Right kidney (tissue), 1 donor: ENCODE data around the gene YPEL5.

Experiments
- DNase-seq: peaks from one replicate; pipeline ENCODE4 v3.0.0-alpha.2; 2016

YPEL5 gene

GRCh38 chr2:30164131-30164925 lies 17.5 kb downstream of the YPEL5 start:
- no peak for DNase-seq

- no peak for DNase-seq
These were observed 18.3 kb downstream of the YPEL5 start for GRCh38 chr2:30165050-30165520.

GRCh38 chr2:30165617-30166016 lies 18.8 kb downstream of the YPEL5 start:
- no peak for DNase-seq

- no peak for DNase-seq
These were observed 25.8 kb downstream of the YPEL5 start for GRCh38 chr2:30172627-30173026.

GRCh38 chr2:30177440-30177839 lies 30.6 kb downstream of the YPEL5 start:
- no peak for DNase-seq

GRCh38 chr2:30177956-30178355 lies 31.1 kb downstream of the YPEL5 start:
- no peak for DNase-seq

- DNase-seq: no peak
These were observed 32.0 kb downstream of the YPEL5 start for GRCh38 chr2:30178618-30179434.

GRCh38 chr2:30179536-30179935 lies 32.7 kb downstream of the YPEL5 start:
- DNase-seq: no peak

GRCh38 chr2:30180226-30180625 lies 33.4 kb downstream of the YPEL5 start:
- DNase-seq: no peak

GRCh38 chr2:30181176-30181575 lies 34.4 kb downstream of the YPEL5 start:
- DNase-seq: no peak

GRCh38 chr2:30184035-30184434 lies 37.2 kb downstream of the YPEL5 start:
- no peak for DNase-seq

GRCh38 chr2:30185178-30185577 lies 38.4 kb downstream of the YPEL5 start:
- no peak for DNase-seq

GRCh38 chr2:30188292-30188691 lies 41.5 kb downstream of the YPEL5 start:
- no peak for DNase-seq

- DNase-seq: no peak
These were observed 43.8 kb downstream of the YPEL5 start for GRCh38 chr2:30190637-30191036.

- DNase-seq: no peak
These were observed 44.3 kb downstream of the YPEL5 start for GRCh38 chr2:30191107-30191506.

GRCh38 chr2:30191819-30192271 lies 45.0 kb downstream of the YPEL5 start:
- DNase-seq: no peak

GRCh38 chr2:30192314-30192713 lies 45.5 kb downstream of the YPEL5 start:
- no peak for DNase-seq

- DNase-seq: no peak
These were observed 46.4 kb downstream of the YPEL5 start for GRCh38 chr2:30193104-30193681.

GRCh38 chr2:30194421-30194820 lies 47.6 kb downstream of the YPEL5 start:
- no peak for DNase-seq

- no peak for DNase-seq
These were observed 48.2 kb downstream of the YPEL5 start for GRCh38 chr2:30195016-30195415.

- no peak for DNase-seq
These were observed 50.9 kb downstream of the YPEL5 start for GRCh38 chr2:30197570-30198192.

GRCh38 chr2:30201990-30202389 lies 55.2 kb downstream of the YPEL5 start:
- no peak for DNase-seq

GRCh38 chr2:30203156-30203555 lies 56.3 kb downstream of the YPEL5 start:
- DNase-seq: no peak
